Measurements from ENCODE around the gene TBC1D16.

GRCh38 chr17:79916506-79916905 is 119.2 kb downstream of the TBC1D16 start:
- TF ChIP-seq E2F4 (CRISPR knock-in tag; IDR thresholded peaks at IDR 0.05; ENCODE audit: borderline replicate concordance, low read depth) (no peak), MAX (CRISPR knock-in tag; IDR thresholded peaks at IDR 0.05) (no peak), CBFB (CRISPR knock-in tag; IDR thresholded peaks at IDR 0.05; ENCODE audit: low read depth) (no peak), CTCF (IDR thresholded peaks at IDR 0.05) (no peak), PRDM15 (CRISPR knock-in tag; IDR thresholded peaks at IDR 0.05) (no peak), ATF3 (CRISPR knock-in tag; conservative IDR thresholded peaks at IDR 0.05) (no peak), SMAD4 (CRISPR knock-in tag; IDR thresholded peaks at IDR 0.05) (no peak), HMGA2 (CRISPR knock-in tag; IDR thresholded peaks at IDR 0.05) (no peak)
